H1 (cell line): ENCODE measurements around the gene NTN4. TPM values are rescaled to one million over a fixed set of nuclear protein-coding genes. Genes with fewer than 3 reads are reported as not detected.

Experiments
- CTCF ChIA-PET: fragments of 300-600 bp; sonication (Branson Sonifier 250); formaldehyde crosslinking; loops from one replicate; lab custom pipeline; 2021; ENCODE audit not compliant: partially characterized antibody; lab: Charles Lee
- POLR2A ChIA-PET: fragments of 300-600 bp; sonication (Branson Sonifier 250); formaldehyde crosslinking; loops from one replicate; lab custom pipeline; 2021; ENCODE audit warnings: inconsistent platforms; ENCODE audit not compliant: partially characterized antibody; lab: Charles Lee
- DNase-seq, 2 experiments: peaks; one replicate each; pipeline versions ENCODE4 v3.0.0 to v3.0.0-alpha.2; 2010 to 2022; ENCODE audit warnings: low spot score in 2 of 2, low read depth in 1 of 2, mixed read lengths in 1 of 2
- FAIRE-seq: peaks from 2 replicates; lab custom pipeline; 2011; peaks lifted over from hg19 to GRCh38; lab: Jason Lieb, UNC
- H2AFZ ChIP-seq: 2 replicates; pipeline ENCODE4 v1.8.1; 2012; ENCODE audit warnings: low read length, inconsistent platforms
- H2AK5ac ChIP-seq: 2 replicates; pipeline ENCODE4 v1.6.1; 2013; ENCODE audit warnings: low read depth, low read length
- H2BK120ac ChIP-seq: replicated peaks from 2 replicates; pipeline ENCODE3; 2013; ENCODE audit warnings: low read depth, low read length, inconsistent platforms
- H2BK12ac ChIP-seq: 2 replicates; pipeline ENCODE4 v1.6.1; 2013; ENCODE audit warnings: low read depth, low read length
- H2BK15ac ChIP-seq: 2 replicates; pipeline ENCODE4 v1.6.1; 2013; ENCODE audit warnings: low read length
- H2BK20ac ChIP-seq: 2 replicates; pipeline ENCODE4 v1.6.1; 2013; ENCODE audit warnings: low read length
- H2BK5ac ChIP-seq: 2 replicates; pipeline ENCODE4 v1.6.1; 2013; ENCODE audit warnings: low read depth, low read length
- H3K14ac ChIP-seq: 2 replicates; pipeline ENCODE4 v1.6.1; 2013; ENCODE audit warnings: inconsistent platforms; ENCODE audit not compliant: insufficient read length
- H3K18ac ChIP-seq: 2 replicates; pipeline ENCODE4 v1.6.1; 2013; ENCODE audit warnings: low read length; ENCODE audit errors: extremely low read depth
- H3K23ac ChIP-seq: 2 replicates; pipeline ENCODE4 v1.6.1; 2013; ENCODE audit warnings: inconsistent platforms; ENCODE audit not compliant: insufficient read length
- H3K23me2 ChIP-seq: 2 replicates; pipeline ENCODE4 v1.6.1; 2013; ENCODE audit warnings: low read depth, low read length
- H3K27ac ChIP-seq: 2 replicates; pipeline ENCODE4 v1.6.1; 2011; ENCODE audit warnings: low read depth, low read length, inconsistent platforms
- H3K27me3 ChIP-seq, 4 experiments: replicated peaks in 1 of 4; 1 replicate in 1 of 4; 2 replicates in 3 of 4; pipeline versions ENCODE4 v1.6.1 to v1.8.1; 2011 to 2013; ENCODE audit warnings: low read length in 3 of 4, mild to moderate bottlenecking in 3 of 4, inconsistent platforms in 2 of 4, mixed read lengths in 2 of 4, moderate library complexity in 1 of 4; ENCODE audit not compliant: control insufficient read depth in 3 of 4, insufficient read depth in 3 of 4; ENCODE audit errors: extremely low read depth in 1 of 4
- H3K36me3 ChIP-seq, 4 experiments: 2 replicates each; pipeline versions ENCODE4 v1.6.1 to v1.8.1; 2011 to 2013; ENCODE audit warnings: mild to moderate bottlenecking in 4 of 4, low read length in 3 of 4, moderate library complexity in 2 of 4, control low read depth in 1 of 4, inconsistent platforms in 1 of 4; ENCODE audit not compliant: insufficient read depth in 4 of 4, control insufficient read depth in 2 of 4
- H3K4ac ChIP-seq: replicated peaks from 2 replicates; pipeline ENCODE3; 2013; ENCODE audit warnings: low read length, low read depth, mixed read lengths, inconsistent platforms; ENCODE audit not compliant: insufficient read length
- H3K4me1 ChIP-seq, 4 experiments: replicated peaks in 1 of 4; 1 replicate in 1 of 4; 2 replicates in 3 of 4; pipeline versions ENCODE4 v1.6.1 to v1.8.1; 2011 to 2013; ENCODE audit warnings: low read length in 3 of 4, inconsistent platforms in 2 of 4, mixed read lengths in 1 of 4; ENCODE audit not compliant: insufficient read depth in 4 of 4, control insufficient read depth in 3 of 4
- H3K4me2 ChIP-seq, 2 experiments: 2 replicates each; pipeline versions ENCODE4 v1.6.1 to v1.8.1; 2011 to 2013; ENCODE audit warnings: low read depth in 2 of 2, low read length in 2 of 2, control low read depth in 1 of 2, inconsistent platforms in 1 of 2, mild to moderate bottlenecking in 1 of 2; ENCODE audit not compliant: insufficient read depth in 1 of 2
- H3K4me3 ChIP-seq, 4 experiments: fragments of 200-600, 300-600 bp in 1 of 4; sonication (generic), shearing (Covaris generic), sonication (Bioruptor Twin) in 1 of 4; 2 replicates each; pipeline versions ENCODE4 v1.5.1 to v1.8.1; 2011 to 2016; ENCODE audit warnings: low read length in 4 of 4, low read depth in 3 of 4, control low read depth in 2 of 4, inconsistent platforms in 2 of 4, mild to moderate bottlenecking in 2 of 4, mixed read lengths in 1 of 4, moderate library complexity in 1 of 4; ENCODE audit not compliant: insufficient read depth in 2 of 4; ENCODE audit errors: extremely low read depth in 1 of 4
- H3K56ac ChIP-seq: replicated peaks from 2 replicates; pipeline ENCODE3; 2013; ENCODE audit warnings: low read depth, mild to moderate bottlenecking, mixed read lengths, low read length, inconsistent platforms; ENCODE audit not compliant: insufficient read length
- H3K79me1 ChIP-seq: 2 replicates; pipeline ENCODE4 v1.6.1; 2013; ENCODE audit warnings: low read depth, low read length, control low read depth
- H3K79me2 ChIP-seq, 2 experiments: 2 replicates each; pipeline versions ENCODE4 v1.6.1 to v1.8.1; 2012 to 2013; ENCODE audit warnings: low read length in 2 of 2, mild to moderate bottlenecking in 2 of 2, inconsistent platforms in 1 of 2; ENCODE audit not compliant: insufficient read depth in 2 of 2, control insufficient read depth in 1 of 2
- H3K9ac ChIP-seq, 4 experiments: replicated peaks in 1 of 4; 1 replicate in 1 of 4; 2 replicates in 3 of 4; pipeline versions ENCODE4 v1.6.1 to v1.8.1; 2011 to 2013; ENCODE audit warnings: low read depth in 3 of 4, low read length in 3 of 4, control low read depth in 2 of 4, mild to moderate bottlenecking in 2 of 4, moderate library complexity in 2 of 4, inconsistent platforms in 1 of 4; ENCODE audit errors: extremely low read depth in 1 of 4
- H3K9me3 ChIP-seq, 2 experiments: 2 replicates each; pipeline versions ENCODE4 v1.6.1 to v1.8.1; 2012 to 2013; ENCODE audit warnings: mild to moderate bottlenecking in 2 of 2, moderate library complexity in 2 of 2, control low read depth in 1 of 2, inconsistent platforms in 1 of 2, low read depth in 1 of 2, low read length in 1 of 2, mixed read lengths in 1 of 2; ENCODE audit not compliant: insufficient read depth in 2 of 2
- H4K20me1 ChIP-seq, 2 experiments: replicated peaks in 1 of 2; 2 replicates each; pipeline versions ENCODE3 to v1.8.1; 2011 to 2013; ENCODE audit warnings: inconsistent platforms in 2 of 2, low read length in 2 of 2, mild to moderate bottlenecking in 1 of 2; ENCODE audit not compliant: insufficient read depth in 2 of 2, control insufficient read depth in 1 of 2
- H4K5ac ChIP-seq: 2 replicates; pipeline ENCODE4 v1.6.1; 2013; ENCODE audit warnings: low read length, low read depth, mixed read lengths, inconsistent platforms; ENCODE audit not compliant: insufficient read length
- H4K8ac ChIP-seq: 2 replicates; pipeline ENCODE4 v1.8.0; 2013; ENCODE audit warnings: mild to moderate bottlenecking, moderate library complexity, low read length, inconsistent platforms; ENCODE audit not compliant: insufficient read depth; ENCODE audit errors: extremely low read depth
- H4K91ac ChIP-seq: replicated peaks from 2 replicates; pipeline ENCODE3; 2013; ENCODE audit warnings: low read length, mixed read lengths, inconsistent platforms; ENCODE audit not compliant: insufficient read length
- CHD2 ChIP-seq: IDR thresholded peaks from 2 replicates; pipeline ENCODE4 v1.6.1; 2012; ENCODE audit warnings: low read length, improper control_type of control experiment
- HDAC2 ChIP-seq, 2 experiments: fragments of 300-600 bp in 1 of 2; sonication (generic) in 1 of 2; IDR thresholded peaks; 2 replicates each; pipeline ENCODE4 v1.6.1; 2011 to 2012; ENCODE audit warnings: low read depth in 2 of 2, low read length in 2 of 2, mild to moderate bottlenecking in 2 of 2, moderate library complexity in 2 of 2, borderline replicate concordance in 1 of 2, inconsistent platforms in 1 of 2
- NANOG ChIP-seq: IDR thresholded peaks from 2 replicates; pipeline ENCODE4 v1.6.1; 2011; ENCODE audit warnings: low read length, low read depth, mild to moderate bottlenecking, inconsistent platforms; ENCODE audit not compliant: insufficient read depth, poor library complexity, severe bottlenecking
- SIX5 ChIP-seq: IDR thresholded peaks from 2 replicates; pipeline ENCODE4 v1.6.1; 2011; ENCODE audit warnings: mild to moderate bottlenecking, low read depth, low read length
- WGBS, 2 experiments: shearing (Covaris generic) in 1 of 2; methylation state at CpG; one replicate each; pipeline versions ENCODE4 v1.1.6 to v1.1.7; 2013 to 2015; ENCODE audit warnings: low lambda C conversion rate in 2 of 2, mixed read lengths in 2 of 2, inconsistent platforms in 1 of 2, low coverage in 1 of 2, missing lambda C conversion rate in 1 of 2; ENCODE audit not compliant: insufficient replicate concordance in 2 of 2, insufficient coverage in 1 of 2, insufficient read length in 1 of 2; ENCODE audit errors: extremely low coverage in 1 of 2, missing lambda C conversion rate in 1 of 2; 5-methylcytosine and 5-hydroxymethylcytosine counted together
- polyA plus RNA-seq, 7 experiments: library from polyadenylated mRNA; depleted of rRNA in 3 of 7; stranded (reverse) in 5 of 7; unstranded in 2 of 7; fragments of >200 nt in 5 of 7; fragments of 200-250 nt in 2 of 7; gene quantifications; 1 replicate in 5 of 7; 2 replicates in 1 of 7; 4 replicates in 1 of 7; pipeline versions ENCODE4 v1.2.1 to v1.2.3, GENCODE V29; 2011 to 2013; ENCODE audit warnings: missing spikeins in 2 of 7, mixed read lengths in 2 of 7
- total RNA-seq: library from RNA; stranded (reverse); fragmentation: NEBNext Ultra II Directional; extraction: Animal tissue kit (Norgen Biotek cat#: 25700); gene quantifications from 2 replicates; pipeline ENCODE4 v1.2.1, GENCODE V29; 2021
- TF ChIP-seq, protein P1 (sequence below): IDR thresholded peaks from 2 replicates; pipeline ENCODE4 v1.6.1; 2011; ENCODE audit warnings: low read length, improper control_type of control experiment

NTN4 gene
- total and polyA plus RNA-seq, 2 of the 8 experiments (the other 6 are each of a cell fraction or from before 2014, with no cell fraction given), result 0.74 to 1.3 TPM

DNA sequence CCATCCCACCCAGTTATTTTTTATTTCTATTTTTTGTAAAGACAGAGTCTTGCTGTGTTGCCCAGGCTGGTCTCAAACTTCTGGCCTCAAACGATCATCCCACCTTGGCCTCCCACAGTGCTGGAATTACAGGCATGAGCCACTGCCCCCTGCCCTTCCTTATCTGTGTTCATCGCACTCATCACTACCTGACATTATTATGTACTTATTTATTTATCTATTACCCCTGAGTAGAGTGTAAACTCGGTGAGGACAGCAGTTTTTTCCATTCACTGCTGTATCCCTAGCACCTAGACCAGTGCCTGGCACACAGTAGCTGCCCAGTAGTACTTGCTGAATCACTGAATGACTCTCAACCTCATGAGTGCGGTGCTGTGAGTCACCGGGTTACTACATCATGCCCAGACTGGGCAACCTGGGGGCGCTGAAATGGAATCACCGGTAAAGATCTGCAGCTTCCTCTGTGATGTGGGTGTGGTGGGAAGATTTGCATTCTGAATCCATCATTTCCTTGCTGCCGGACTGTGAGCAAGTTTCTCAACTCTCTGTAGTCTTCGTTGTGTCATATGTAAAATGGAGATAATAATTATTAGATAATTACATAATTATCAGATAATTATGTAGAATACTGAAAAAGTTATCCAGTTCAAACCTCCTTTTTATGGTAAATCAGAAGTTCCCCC, 157.4 kb downstream of the NTN4 start:
- TF ChIP-seq SIX5 (no peak), NANOG (no peak), HDAC2 (IDR thresholded peaks at IDR 0.05; ENCODE audit: borderline replicate concordance in 1 of 2, low read depth in 2 of 2, low read length in 2 of 2) (no peak), CHD2 (no peak)
- TF ChIP-seq, protein P1, sequence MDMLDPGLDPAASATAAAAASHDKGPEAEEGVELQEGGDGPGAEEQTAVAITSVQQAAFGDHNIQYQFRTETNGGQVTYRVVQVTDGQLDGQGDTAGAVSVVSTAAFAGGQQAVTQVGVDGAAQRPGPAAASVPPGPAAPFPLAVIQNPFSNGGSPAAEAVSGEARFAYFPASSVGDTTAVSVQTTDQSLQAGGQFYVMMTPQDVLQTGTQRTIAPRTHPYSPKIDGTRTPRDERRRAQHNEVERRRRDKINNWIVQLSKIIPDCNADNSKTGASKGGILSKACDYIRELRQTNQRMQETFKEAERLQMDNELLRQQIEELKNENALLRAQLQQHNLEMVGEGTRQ, result no peak
- no peak overlapping the region for H2AFZ ChIP-seq
- no peaks in the 10 kb centered on the region for H3K4me1 ChIP-seq
- no peaks in the 10 kb centered on the region for H3K79me1 ChIP-seq
- H4K20me1 ChIP-seq, result no peaks in the 10 kb centered on the region
- CTCF ChIA-PET, result interaction anchor here (1.2 to 1.6 kb wide), 2 partner anchors 10 to 58 kb away, joined by 4 to 8 read pairs; no protein-coding TSS in a partner anchor
- no peak overlapping the region; the same call in 1 of the 2 replicates for H4K8ac ChIP-seq
- H3K18ac ChIP-seq, result no peak overlapping the region
- no peak overlapping the region for H3K27ac ChIP-seq
- no peak overlapping the region for H4K91ac ChIP-seq
- no peak overlapping the region for H3K4ac ChIP-seq
- H4K5ac ChIP-seq, result no peak overlapping the region
- H3K79me2 ChIP-seq, result no peaks in the 10 kb centered on the region
- 90% methylated on average over 9 of the region's 9 CpGs; no CpG with 5 or more reads in 1 of the 2 experiments for WGBS, 2 experiments
- DNase-seq (no peak), FAIRE-seq (no peak)
- no peak overlapping the region for H2AK5ac ChIP-seq
- H3K56ac ChIP-seq, result no peak overlapping the region
- no peak overlapping the region; a peak in 1 of 7 replicates for H3K9ac ChIP-seq
- H2BK120ac ChIP-seq, result no peak overlapping the region
- H3K23me2 ChIP-seq, result no peaks in the 10 kb centered on the region; the same call in 1 of the 2 replicates
- H2BK15ac ChIP-seq, result no peak overlapping the region
- H2BK12ac ChIP-seq, result no peak overlapping the region
- no peak overlapping the region for H3K23ac ChIP-seq
- POLR2A ChIA-PET, result interaction anchor here (0.5 to 0.9 kb wide), 2 partner anchors 10 to 24 kb away, joined by 3 to 4 read pairs; no protein-coding TSS in a partner anchor
- no peaks in the 10 kb centered on the region for H3K36me3 ChIP-seq
- H3K4me2 ChIP-seq, result no peak overlapping the region
- H2BK5ac ChIP-seq, result no peak overlapping the region
- no peak overlapping the region for H3K14ac ChIP-seq
- no peak overlapping the region for H2BK20ac ChIP-seq
- H3K9me3 ChIP-seq, result no peaks in the 10 kb centered on the region
- H3K4me3 ChIP-seq, result no peak overlapping the region
- no peaks in the 10 kb centered on the region for H3K27me3 ChIP-seq
